ENCODE results near the gene PARP4. TPM values are rescaled to one million over a fixed set of nuclear protein-coding genes. Genes with fewer than 3 reads are reported as not detected.
"Not testable (repeated sequence)": the region's sequence is repeated elsewhere in the genome, so short reads cannot be mapped to it uniquely, and the experiment has no call there.

PARP4 gene
- total and polyA plus RNA-seq, 2 donors = 24.9 to 48.6 TPM

GRCh38 chr13:24454056-24454455 is 58.5 kb downstream of the PARP4 start:
- H3K27ac ChIP-seq (ENCODE audit: low read depth) = no peak overlapping the region
- no peaks in the 10 kb centered on the region for H3K4me1 ChIP-seq (ENCODE audit: insufficient read depth)
- DNase-seq (ENCODE audit: extremely low spot score) = no peak
- peaks cover 4% of the 10 kb centered on the region for H3K36me3 ChIP-seq (ENCODE audit: insufficient read depth)
- 93% methylated on average over 6 of the region's 6 CpGs for WGBS
- no peak overlapping the region for H3K4me3 ChIP-seq (ENCODE audit: low read depth, low read length)

- H3K4me3 ChIP-seq (ENCODE audit: low read depth, low read length) = no peak overlapping the region
- DNase-seq (ENCODE audit: extremely low spot score) = no peak
- H3K4me1 ChIP-seq (ENCODE audit: insufficient read depth) = no peaks in the 10 kb centered on the region
- WGBS = 92% methylated on average over 9 of the region's 9 CpGs
- no peak overlapping the region for H3K27ac ChIP-seq (ENCODE audit: low read depth)
- H3K36me3 ChIP-seq (ENCODE audit: insufficient read depth) = peaks cover 4% of the 10 kb centered on the region
Measured at GRCh38 chr13:24452044-24452443, 60.5 kb downstream of the PARP4 start.

GRCh38 chr13:24450530-24450929 is 62.0 kb downstream of the PARP4 start:
- DNase-seq (ENCODE audit: extremely low spot score) = peak; percentile 28
- Histone ChIP-seq H3K27ac (ENCODE audit: low read depth) (no peak overlapping the region), H3K36me3 (ENCODE audit: insufficient read depth) (peaks cover 7% of the 10 kb centered on the region), H3K4me3 (ENCODE audit: low read depth, low read length) (no peak overlapping the region), H3K4me1 (ENCODE audit: insufficient read depth) (no peaks in the 10 kb centered on the region)
- 62% methylated on average over 6 of the region's 6 CpGs for WGBS

- 78% methylated on average over 9 of the region's 9 CpGs for WGBS
- not testable (repeated sequence) for DNase-seq (ENCODE audit: extremely low spot score); H3K27ac ChIP-seq (ENCODE audit: low read depth); H3K4me3 ChIP-seq (ENCODE audit: low read depth, low read length); H3K4me1 ChIP-seq (ENCODE audit: insufficient read depth); H3K36me3 ChIP-seq (ENCODE audit: insufficient read depth)
Measured at GRCh38 chr13:24444851-24445250, 67.7 kb downstream of the PARP4 start.

- 87% methylated on average over 4 of the region's 4 CpGs for WGBS
- H3K27ac ChIP-seq (ENCODE audit: low read depth) = no peak overlapping the region
- no peak for DNase-seq (ENCODE audit: extremely low spot score)
- H3K4me3 ChIP-seq (ENCODE audit: low read depth, low read length) = no peak overlapping the region
- peaks cover 9% of the 10 kb centered on the region for H3K36me3 ChIP-seq (ENCODE audit: insufficient read depth)
- H3K4me1 ChIP-seq (ENCODE audit: insufficient read depth) = no peaks in the 10 kb centered on the region
Measured at GRCh38 chr13:24443366-24443765, 69.2 kb downstream of the PARP4 start.

GRCh38 chr13:24426045-24426444 is 86.5 kb downstream of the PARP4 start:
- whole genome bisulfite sequencing = 95% methylated on average over 3 of the region's 3 CpGs
- not testable (repeated sequence) for H3K36me3 ChIP-seq (ENCODE audit: insufficient read depth); DNase-seq (ENCODE audit: extremely low spot score); H3K4me3 ChIP-seq (ENCODE audit: low read depth, low read length); H3K27ac ChIP-seq (ENCODE audit: low read depth); H3K4me1 ChIP-seq (ENCODE audit: insufficient read depth)

- H3K36me3 ChIP-seq (ENCODE audit: insufficient read depth); H3K27ac ChIP-seq (ENCODE audit: low read depth); DNase-seq (ENCODE audit: extremely low spot score); H3K4me3 ChIP-seq (ENCODE audit: low read depth, low read length); H3K4me1 ChIP-seq (ENCODE audit: insufficient read depth): not testable (repeated sequence)
- WGBS = 59% methylated on average over 6 of the region's 6 CpGs
Measured at GRCh38 chr13:24419668-24420067, 92.9 kb downstream of the PARP4 start.

- Histone ChIP-seq H3K4me3 (ENCODE audit: low read depth, low read length) (no peak overlapping the region), H3K27ac (ENCODE audit: low read depth) (no peak overlapping the region), H3K4me1 (ENCODE audit: insufficient read depth) (no peaks in the 10 kb centered on the region), H3K36me3 (ENCODE audit: insufficient read depth) (no peaks in the 10 kb centered on the region)
- DNase-seq (ENCODE audit: extremely low spot score) = no peak
- 54% methylated on average over 3 of the region's 3 CpGs for WGBS
Measured at GRCh38 chr13:24407844-24408243, 104.7 kb downstream of the PARP4 start.

GRCh38 chr13:24406524-24406923 is 106.1 kb downstream of the PARP4 start:
- WGBS = 95% methylated on average over 4 of the region's 4 CpGs
- Histone ChIP-seq H3K36me3 (ENCODE audit: insufficient read depth) (no peaks in the 10 kb centered on the region), H3K4me3 (ENCODE audit: low read depth, low read length) (no peak overlapping the region), H3K27ac (ENCODE audit: low read depth) (no peak overlapping the region), H3K4me1 (ENCODE audit: insufficient read depth) (no peaks in the 10 kb centered on the region)
- DNase-seq (ENCODE audit: extremely low spot score) = no peak

GRCh38 chr13:24396821-24397220 is 115.8 kb downstream of the PARP4 start:
- H3K27ac ChIP-seq (ENCODE audit: low read depth) = no peak overlapping the region
- 89% methylated on average over 2 of the region's 2 CpGs for WGBS
- H3K4me3 ChIP-seq (ENCODE audit: low read depth, low read length) = no peak overlapping the region
- H3K36me3 ChIP-seq (ENCODE audit: insufficient read depth) = no peaks in the 10 kb centered on the region
- no peaks in the 10 kb centered on the region for H3K4me1 ChIP-seq (ENCODE audit: insufficient read depth)
- DNase-seq (ENCODE audit: extremely low spot score) = no peak

- WGBS = 84% methylated on average over 4 of the region's 4 CpGs
- Histone ChIP-seq H3K36me3 (ENCODE audit: insufficient read depth) (no peaks in the 10 kb centered on the region), H3K27ac (ENCODE audit: low read depth) (no peak overlapping the region), H3K4me1 (ENCODE audit: insufficient read depth) (no peaks in the 10 kb centered on the region), H3K4me3 (ENCODE audit: low read depth, low read length) (no peak overlapping the region)
- no peak for DNase-seq (ENCODE audit: extremely low spot score)
Measured at GRCh38 chr13:24392972-24393371, 119.6 kb downstream of the PARP4 start.

GRCh38 chr13:24391771-24392683 is 120.6 kb downstream of the PARP4 start:
- H3K27ac ChIP-seq (ENCODE audit: low read depth); H3K4me3 ChIP-seq (ENCODE audit: low read depth, low read length); H3K36me3 ChIP-seq (ENCODE audit: insufficient read depth); H3K4me1 ChIP-seq (ENCODE audit: insufficient read depth); DNase-seq (ENCODE audit: extremely low spot score): not testable (repeated sequence)
- 86% methylated on average over 25 of the region's 27 CpGs for WGBS

- 90% methylated on average over 9 of the region's 9 CpGs for WGBS
Measured at GRCh38 chr13:24390795-24391194, 121.8 kb downstream of the PARP4 start.

GRCh38 chr13:24389506-24389905 is 123.1 kb downstream of the PARP4 start:
- WGBS = 57% methylated on average over 6 of the region's 6 CpGs
- DNase-seq (ENCODE audit: extremely low spot score) = no peak
- Histone ChIP-seq H3K4me3 (ENCODE audit: low read depth, low read length) (no peak overlapping the region), H3K36me3 (ENCODE audit: insufficient read depth) (no peaks in the 10 kb centered on the region), H3K27ac (ENCODE audit: low read depth) (no peak overlapping the region), H3K4me1 (ENCODE audit: insufficient read depth) (no peaks in the 10 kb centered on the region)

More at GRCh38 chr13:24390795-24391194, 121.8 kb downstream of the PARP4 start:
- H3K36me3 ChIP-seq (ENCODE audit: insufficient read depth); H3K27ac ChIP-seq (ENCODE audit: low read depth); H3K4me3 ChIP-seq (ENCODE audit: low read depth, low read length); DNase-seq (ENCODE audit: extremely low spot score); H3K4me1 ChIP-seq (ENCODE audit: insufficient read depth): not testable (repeated sequence)

All from urinary bladder (tissue), 4 donors.